SK-N-SH treated with all-trans-retinoic acid at 6 μM for 48 hours (cell line): Measurements from ENCODE around the gene KLHL35.

Source experiments
- ATAC-seq: fragments of 200-7000 bp; cut with Tn5 transposase; 3 replicates; pipeline ENCODE4 v1.9.1; 2020; ENCODE audit warnings: mild to moderate bottlenecking, moderate library complexity
- BACH2 ChIP-seq: fragments of 250-450 bp; sonication (Bioruptor Pico); IDR thresholded peaks from 2 replicates; pipeline ENCODE4 v1.9.0; 2021; ENCODE audit warnings: mild to moderate bottlenecking, borderline replicate concordance
- CSDC2 ChIP-seq: fragments of 250-450 bp; sonication (Bioruptor Pico); IDR thresholded peaks from 2 replicates; pipeline ENCODE4 v1.5.0; 2020; ENCODE audit warnings: mild to moderate bottlenecking, moderate library complexity
- CSRNP3 ChIP-seq: fragments of 250-450 bp; sonication (Bioruptor Pico); IDR thresholded peaks from 2 replicates; pipeline ENCODE4 v1.5.1; 2021; ENCODE audit warnings: mild to moderate bottlenecking, moderate library complexity
- ESRRG ChIP-seq: fragments of 250-450 bp; sonication (Bioruptor Pico); IDR thresholded peaks from 2 replicates; pipeline ENCODE4 v1.6.1; 2021; ENCODE audit warnings: mild to moderate bottlenecking
- GLIS3 ChIP-seq: fragments of 250-450 bp; sonication (Bioruptor Pico); IDR thresholded peaks from 2 replicates; pipeline ENCODE4 v1.5.0; 2020; ENCODE audit warnings: mild to moderate bottlenecking, moderate library complexity
- ISL1 ChIP-seq: fragments of 250-450 bp; sonication (Bioruptor Pico); IDR thresholded peaks from 2 replicates; pipeline ENCODE4 v2.1.2; 2022; ENCODE audit warnings: mild to moderate bottlenecking, moderate library complexity
- OSR1 ChIP-seq: fragments of 250-450 bp; sonication (Bioruptor Pico); IDR thresholded peaks from 2 replicates; pipeline ENCODE4 v1.8.0; 2022; ENCODE audit warnings: moderate library complexity, mild to moderate bottlenecking, inconsistent platforms
- PPARA ChIP-seq: fragments of 250-450 bp; sonication (Bioruptor Pico); IDR thresholded peaks from 2 replicates; pipeline ENCODE4 v1.5.0; 2020; ENCODE audit warnings: mild to moderate bottlenecking, borderline replicate concordance
- RARB ChIP-seq: fragments of 250-450 bp; sonication (Bioruptor Pico); IDR thresholded peaks from 2 replicates; pipeline ENCODE4 v1.8.0; 2021; ENCODE audit warnings: mild to moderate bottlenecking, moderate library complexity
- TCF4 ChIP-seq: fragments of 250-450 bp; sonication (Bioruptor Pico); IDR thresholded peaks from 2 replicates; pipeline ENCODE4 v1.8.0; 2021; ENCODE audit warnings: mild to moderate bottlenecking, moderate library complexity, borderline replicate concordance
- TOX ChIP-seq: fragments of 250-450 bp; sonication (Bioruptor Pico); IDR thresholded peaks from 2 replicates; pipeline ENCODE4 v1.8.0; 2021; ENCODE audit warnings: mild to moderate bottlenecking, moderate library complexity, borderline replicate concordance
- TSHZ2 ChIP-seq: fragments of 250-450 bp; sonication (Bioruptor Pico); IDR thresholded peaks from 2 replicates; pipeline ENCODE4 v1.5.0; 2020; ENCODE audit warnings: mild to moderate bottlenecking, moderate library complexity
- ZC3H10 ChIP-seq: fragments of 250-450 bp; sonication (Bioruptor Pico); IDR thresholded peaks from 2 replicates; pipeline ENCODE4 v1.5.1; 2021; ENCODE audit warnings: mild to moderate bottlenecking, moderate library complexity
- ZFP3 ChIP-seq: fragments of 250-450 bp; sonication (Bioruptor Pico); IDR thresholded peaks from 2 replicates; pipeline ENCODE4 v1.5.0; 2020; ENCODE audit warnings: mild to moderate bottlenecking, moderate library complexity
- ZFP30 ChIP-seq: fragments of 450-650 bp; formaldehyde crosslinking; IDR thresholded peaks from 2 replicates; pipeline ENCODE4 v1.5.0; 2022; ENCODE audit warnings: mild to moderate bottlenecking, moderate library complexity
- ZNF565 ChIP-seq: fragments of 450-650 bp; formaldehyde crosslinking; conservative IDR thresholded peaks from 2 replicates; pipeline ENCODE4 v1.5.0; 2020; ENCODE audit warnings: low read depth, mild to moderate bottlenecking, moderate library complexity
- ZNF70 ChIP-seq: fragments of 450-650 bp; formaldehyde crosslinking; IDR thresholded peaks from 2 replicates; pipeline ENCODE4 v1.5.0; 2020; ENCODE audit warnings: mild to moderate bottlenecking, moderate library complexity
- ZNF8 ChIP-seq: fragments of 450-650 bp; formaldehyde crosslinking; IDR thresholded peaks from 2 replicates; pipeline ENCODE4 v1.5.0; 2020; ENCODE audit warnings: mild to moderate bottlenecking, moderate library complexity
- TF ChIP-seq, protein P1 (sequence below): fragments of 250-450 bp; sonication (Bioruptor Pico); IDR thresholded peaks from 2 replicates; pipeline ENCODE4 v1.8.0; 2020; ENCODE audit warnings: mild to moderate bottlenecking, moderate library complexity, borderline replicate concordance
- TF ChIP-seq, protein P2 (sequence below): fragments of 250-450 bp; sonication (Bioruptor Pico); IDR thresholded peaks from 2 replicates; pipeline ENCODE4 v1.5.1; 2020; ENCODE audit warnings: low read depth, mild to moderate bottlenecking, moderate library complexity
- TF ChIP-seq, protein P3 (sequence below): fragments of 250-450 bp; sonication (Bioruptor Pico); IDR thresholded peaks from 2 replicates; pipeline ENCODE4 v1.8.0; 2021; ENCODE audit warnings: low read depth, mild to moderate bottlenecking, moderate library complexity, borderline replicate concordance

The KLHL35 gene

DNA sequence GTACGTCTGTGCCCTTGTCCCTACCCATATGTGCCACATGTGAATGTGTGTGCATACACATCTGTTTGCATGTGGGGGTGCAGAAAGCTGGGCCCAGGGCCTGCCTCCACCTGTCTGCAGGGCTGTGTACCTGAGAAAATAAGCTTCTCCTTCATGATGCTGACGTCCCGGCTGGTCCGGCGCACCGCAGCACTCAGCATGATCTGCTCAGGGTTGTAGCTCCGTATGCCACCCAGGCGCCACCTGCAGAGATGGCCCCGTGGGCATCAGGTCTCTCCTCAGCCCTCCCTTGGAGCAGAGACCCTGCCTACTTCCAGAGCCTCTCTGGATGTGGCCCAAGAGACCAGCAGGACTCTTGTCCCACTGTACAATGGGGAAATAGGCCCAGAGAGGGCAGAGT, 3.8 kb upstream of the KLHL35 start:
- no peak for ATAC-seq
- TF ChIP-seq, protein P1, sequence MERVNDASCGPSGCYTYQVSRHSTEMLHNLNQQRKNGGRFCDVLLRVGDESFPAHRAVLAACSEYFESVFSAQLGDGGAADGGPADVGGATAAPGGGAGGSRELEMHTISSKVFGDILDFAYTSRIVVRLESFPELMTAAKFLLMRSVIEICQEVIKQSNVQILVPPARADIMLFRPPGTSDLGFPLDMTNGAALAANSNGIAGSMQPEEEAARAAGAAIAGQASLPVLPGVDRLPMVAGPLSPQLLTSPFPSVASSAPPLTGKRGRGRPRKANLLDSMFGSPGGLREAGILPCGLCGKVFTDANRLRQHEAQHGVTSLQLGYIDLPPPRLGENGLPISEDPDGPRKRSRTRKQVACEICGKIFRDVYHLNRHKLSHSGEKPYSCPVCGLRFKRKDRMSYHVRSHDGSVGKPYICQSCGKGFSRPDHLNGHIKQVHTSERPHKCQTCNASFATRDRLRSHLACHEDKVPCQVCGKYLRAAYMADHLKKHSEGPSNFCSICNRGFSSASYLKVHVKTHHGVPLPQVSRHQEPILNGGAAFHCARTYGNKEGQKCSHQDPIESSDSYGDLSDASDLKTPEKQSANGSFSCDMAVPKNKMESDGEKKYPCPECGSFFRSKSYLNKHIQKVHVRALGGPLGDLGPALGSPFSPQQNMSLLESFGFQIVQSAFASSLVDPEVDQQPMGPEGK (CRISPR knock-in tag), result no peak
- TF ChIP-seq ISL1 (CRISPR knock-in tag) (no peak), BACH2 (no peak)

DNA sequence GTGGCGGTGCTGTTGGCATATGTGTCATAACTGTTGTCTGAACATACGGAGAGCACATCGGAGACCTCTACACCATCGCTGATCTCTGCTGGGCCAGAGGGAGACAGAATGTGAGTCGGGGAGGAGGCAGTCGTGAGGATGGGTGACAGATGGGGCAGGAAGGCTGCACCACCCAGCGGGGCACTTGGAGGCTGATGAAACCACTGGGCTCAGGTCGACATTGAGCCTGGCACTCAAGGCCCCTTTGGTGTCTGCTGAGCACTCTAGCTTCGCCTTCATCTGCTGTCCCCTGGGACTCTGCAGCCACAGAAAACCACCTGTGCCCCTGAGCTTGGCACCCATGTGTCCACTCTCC, 2.5 kb upstream of the KLHL35 start:
- ATAC-seq, result no peak
- TF ChIP-seq CSDC2 (no peak), GLIS3 (no peak), OSR1 (no peak), TCF4 (CRISPR knock-in tag) (no peak), ZFP30 (CRISPR knock-in tag) (no peak), ZNF70 (CRISPR knock-in tag) (no peak)

- TF ChIP-seq TOX (CRISPR knock-in tag), result no peak
- TF ChIP-seq ZC3H10, result no peak
- no peak for TF ChIP-seq CSRNP3 (CRISPR knock-in tag)
- no peak for TF ChIP-seq TCF4 (CRISPR knock-in tag)
- TF ChIP-seq ZFP30 (CRISPR knock-in tag), result no peak
- no peak for TF ChIP-seq BACH2
- TF ChIP-seq, protein P2, sequence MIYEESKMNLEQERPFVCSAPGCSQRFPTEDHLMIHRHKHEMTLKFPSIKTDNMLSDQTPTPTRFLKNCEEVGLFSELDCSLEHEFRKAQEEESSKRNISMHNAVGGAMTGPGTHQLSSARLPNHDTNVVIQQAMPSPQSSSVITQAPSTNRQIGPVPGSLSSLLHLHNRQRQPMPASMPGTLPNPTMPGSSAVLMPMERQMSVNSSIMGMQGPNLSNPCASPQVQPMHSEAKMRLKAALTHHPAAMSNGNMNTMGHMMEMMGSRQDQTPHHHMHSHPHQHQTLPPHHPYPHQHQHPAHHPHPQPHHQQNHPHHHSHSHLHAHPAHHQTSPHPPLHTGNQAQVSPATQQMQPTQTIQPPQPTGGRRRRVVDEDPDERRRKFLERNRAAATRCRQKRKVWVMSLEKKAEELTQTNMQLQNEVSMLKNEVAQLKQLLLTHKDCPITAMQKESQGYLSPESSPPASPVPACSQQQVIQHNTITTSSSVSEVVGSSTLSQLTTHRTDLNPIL (CRISPR knock-in tag), result no peak
- TF ChIP-seq OSR1, result no peak
- no peak for TF ChIP-seq CSDC2
- no peak for TF ChIP-seq GLIS3
- TF ChIP-seq, all 23 proteins: peak for 0
- no peak for ATAC-seq
Measured at GRCh38 chr11:75434886-75435570, 2.0 kb upstream of the KLHL35 start.

DNA sequence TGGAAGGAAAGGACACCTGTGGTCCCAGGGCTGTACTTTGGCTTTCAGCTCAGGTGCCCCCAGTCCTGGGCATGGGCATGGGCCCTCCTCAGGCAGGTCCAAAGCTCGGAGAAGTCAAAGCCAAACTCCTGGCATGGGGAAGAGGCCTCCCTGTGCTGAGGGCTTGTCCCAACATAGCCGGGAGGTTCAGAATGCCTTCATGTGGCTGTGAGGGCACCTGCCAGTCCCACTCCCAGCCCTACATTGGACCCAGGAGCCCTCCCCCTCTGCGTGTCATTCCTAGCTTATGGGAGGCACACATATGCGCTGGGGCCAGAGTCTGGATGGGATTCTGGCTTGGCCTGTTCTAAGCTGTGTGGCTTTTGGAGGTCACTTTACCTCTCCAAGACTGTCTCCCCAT, 1.0 kb upstream of the KLHL35 start:
- no peak for ATAC-seq
- TF ChIP-seq ZFP3 (CRISPR knock-in tag), result no peak
- no peak for TF ChIP-seq CSRNP3 (CRISPR knock-in tag)
- no peak for TF ChIP-seq PPARA (CRISPR knock-in tag)
- TF ChIP-seq BACH2, result no peak
- no peak for TF ChIP-seq GLIS3
- TF ChIP-seq RARB (CRISPR knock-in tag), result no peak
- no peak for TF ChIP-seq OSR1
- TF ChIP-seq ZNF70 (CRISPR knock-in tag), result no peak
- no peak for TF ChIP-seq TCF4 (CRISPR knock-in tag)
- TF ChIP-seq CSDC2, result no peak
- no peak for TF ChIP-seq TSHZ2 (CRISPR knock-in tag)
- no peak for TF ChIP-seq ZNF565 (CRISPR knock-in tag)
- no peak for TF ChIP-seq TOX (CRISPR knock-in tag)
- no peak for TF ChIP-seq ZNF8
- TF ChIP-seq, protein P1 (CRISPR knock-in tag), result no peak
- TF ChIP-seq ISL1 (CRISPR knock-in tag), result no peak
- no peak for TF ChIP-seq ESRRG (CRISPR knock-in tag)
- TF ChIP-seq, protein P3, sequence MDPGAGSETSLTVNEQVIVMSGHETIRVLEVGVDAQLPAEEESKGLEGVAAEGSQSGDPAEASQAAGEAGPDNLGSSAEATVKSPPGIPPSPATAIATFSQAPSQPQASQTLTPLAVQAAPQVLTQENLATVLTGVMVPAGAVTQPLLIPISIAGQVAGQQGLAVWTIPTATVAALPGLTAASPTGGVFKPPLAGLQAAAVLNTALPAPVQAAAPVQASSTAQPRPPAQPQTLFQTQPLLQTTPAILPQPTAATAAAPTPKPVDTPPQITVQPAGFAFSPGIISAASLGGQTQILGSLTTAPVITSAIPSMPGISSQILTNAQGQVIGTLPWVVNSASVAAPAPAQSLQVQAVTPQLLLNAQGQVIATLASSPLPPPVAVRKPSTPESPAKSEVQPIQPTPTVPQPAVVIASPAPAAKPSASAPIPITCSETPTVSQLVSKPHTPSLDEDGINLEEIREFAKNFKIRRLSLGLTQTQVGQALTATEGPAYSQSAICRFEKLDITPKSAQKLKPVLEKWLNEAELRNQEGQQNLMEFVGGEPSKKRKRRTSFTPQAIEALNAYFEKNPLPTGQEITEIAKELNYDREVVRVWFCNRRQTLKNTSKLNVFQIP (CRISPR knock-in tag), result no peak
- TF ChIP-seq, all 23 proteins: peak for 0
